ENCODE data around the gene LGALS8.
"Not testable (repeated sequence)": the region's sequence is repeated elsewhere in the genome, so short reads cannot be mapped to it uniquely, and the experiment has no call there.

LGALS8 gene

GRCh38 chr1:236543065-236543669 lies 19.4 kb downstream of the LGALS8 start:
- DNase-seq = no peak

- no peak for DNase-seq
Observed at GRCh38 chr1:236545621-236546169, 21.9 kb downstream of the LGALS8 start.

DNA sequence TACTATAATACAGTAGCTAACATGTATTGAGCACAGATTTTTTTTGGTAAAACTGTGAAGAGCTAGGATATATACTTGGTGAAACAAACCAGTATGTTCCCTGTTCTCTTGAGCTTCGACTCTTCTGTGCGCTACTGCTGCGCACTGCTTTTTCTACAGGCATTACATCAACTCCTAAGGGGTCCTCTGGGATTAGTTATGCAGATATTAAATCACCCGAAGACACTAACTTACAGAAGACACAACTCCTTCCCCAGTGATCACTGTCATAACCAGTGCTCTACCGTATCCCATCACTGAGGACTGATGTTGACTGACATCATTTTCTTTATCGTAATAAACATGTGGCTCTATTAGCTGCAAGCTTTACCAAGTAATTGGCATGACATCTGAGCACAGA lies 24.7 kb downstream of the LGALS8 start:
- no peak for DNase-seq

DNA sequence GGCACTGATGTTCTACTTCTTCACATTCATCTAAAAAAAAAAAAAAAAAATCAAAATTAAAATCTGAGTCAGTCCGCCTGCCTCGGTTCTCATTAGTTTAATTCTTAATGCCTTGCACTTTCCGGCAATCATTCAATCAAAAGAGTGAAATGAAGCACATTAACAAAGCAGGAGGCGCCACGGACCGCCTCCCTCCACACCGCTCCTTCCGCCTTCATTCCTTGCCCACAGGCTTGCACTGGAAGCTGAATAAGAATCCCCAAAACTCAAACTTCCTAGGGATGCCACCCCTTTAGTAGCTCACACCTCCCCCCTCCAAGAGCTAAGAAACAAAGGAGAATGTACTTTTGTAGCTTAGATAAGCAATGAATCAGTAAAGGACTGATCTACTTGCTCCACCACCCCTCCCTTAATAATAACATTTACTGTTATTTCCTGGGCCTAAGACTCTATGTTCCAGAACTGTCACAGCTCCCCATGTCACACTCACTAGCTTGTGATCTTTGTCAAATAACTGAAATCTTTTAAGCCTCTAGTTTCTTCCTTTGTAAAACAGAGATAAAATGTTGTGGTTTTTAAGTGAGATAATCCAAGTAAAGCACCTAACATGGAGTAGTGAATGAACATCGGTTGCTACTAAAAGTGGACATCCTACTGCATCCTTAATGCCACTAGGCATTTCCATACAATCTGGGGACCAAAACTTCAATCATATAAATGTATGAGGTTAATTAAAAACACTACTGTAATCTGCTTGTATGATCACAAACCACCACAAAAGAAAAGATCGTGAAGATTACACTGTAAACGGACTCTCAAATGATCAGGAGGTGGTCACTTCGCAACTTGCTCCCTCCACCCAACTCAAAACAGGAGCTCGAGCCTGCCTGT lies 27.4 kb downstream of the LGALS8 start:
- no peak for DNase-seq

GRCh38 chr1:236552096-236552495 lies 28.3 kb downstream of the LGALS8 start:
- no peak for DNase-seq

GRCh38 chr1:236552901-236553300 lies 29.1 kb downstream of the LGALS8 start:
- DNase-seq = no peak

GRCh38 chr1:236553370-236553769 lies 29.6 kb downstream of the LGALS8 start:
- no peak for DNase-seq

DNA sequence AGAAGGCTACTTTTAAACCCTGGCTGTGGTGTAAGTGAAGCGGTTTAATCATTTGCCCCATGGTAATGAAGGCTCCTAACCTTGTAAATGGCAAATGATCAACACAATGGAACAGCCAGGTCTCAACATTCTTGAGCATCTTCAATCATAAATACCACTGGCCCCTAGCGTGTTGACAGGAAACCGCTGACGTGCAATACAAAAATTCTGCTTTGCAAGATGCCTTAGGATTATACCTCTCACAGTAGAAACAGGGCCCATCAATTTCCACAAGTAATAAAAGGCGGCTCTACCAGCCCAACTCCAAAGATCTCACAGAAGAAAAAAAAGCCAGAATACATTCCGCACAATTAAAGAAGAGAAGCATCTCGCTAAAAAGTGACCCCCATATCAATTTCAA lies 32.8 kb downstream of the LGALS8 start:
- DNase-seq = no peak

DNA sequence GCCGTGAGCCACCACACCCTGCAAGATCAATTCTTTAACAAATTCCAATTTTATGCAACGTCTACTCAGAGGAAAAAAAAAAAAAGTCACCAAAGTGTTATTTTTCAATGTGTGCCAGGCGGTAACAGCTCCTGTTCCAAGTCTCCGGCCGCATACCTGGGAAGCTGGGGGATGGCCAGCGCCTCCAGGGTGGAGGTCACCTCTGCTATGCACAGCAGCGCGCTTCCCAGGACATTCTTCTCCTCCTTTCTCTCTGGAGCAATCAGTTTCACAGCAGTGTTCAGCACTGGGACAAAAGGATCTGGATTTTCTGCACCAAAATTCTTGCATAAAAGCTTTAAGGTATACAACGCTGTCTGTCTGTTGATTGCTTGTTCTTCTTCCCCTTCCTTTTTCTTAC lies 34.3 kb downstream of the LGALS8 start:
- no peak for DNase-seq

GRCh38 chr1:236558846-236559245 lies 35.1 kb downstream of the LGALS8 start:
- no peak for DNase-seq

GRCh38 chr1:236560213-236560771 lies 36.5 kb downstream of the LGALS8 start:
- no peak for DNase-seq

DNA sequence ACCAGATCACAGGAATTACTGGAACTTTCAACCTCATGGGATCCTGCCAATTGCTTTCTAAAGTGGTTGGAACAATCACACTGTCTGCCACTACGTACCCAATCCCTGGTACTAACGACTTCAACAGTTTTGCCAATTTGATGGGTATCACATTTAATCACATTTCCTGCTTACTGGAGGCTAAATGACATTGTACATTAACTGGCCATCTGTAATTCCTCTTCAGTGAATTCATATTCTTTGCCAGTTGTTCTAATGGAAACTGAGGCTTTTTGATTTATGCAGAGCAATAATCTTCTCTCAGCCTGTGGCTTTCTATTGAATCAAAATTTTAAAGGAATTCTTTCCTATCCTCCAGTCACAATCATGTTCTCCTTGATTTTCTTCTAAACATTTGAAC lies 38.2 kb downstream of the LGALS8 start:
- no peak for DNase-seq

- DNase-seq = no peak
Observed at GRCh38 chr1:236565530-236565929, 41.7 kb downstream of the LGALS8 start.

DNA sequence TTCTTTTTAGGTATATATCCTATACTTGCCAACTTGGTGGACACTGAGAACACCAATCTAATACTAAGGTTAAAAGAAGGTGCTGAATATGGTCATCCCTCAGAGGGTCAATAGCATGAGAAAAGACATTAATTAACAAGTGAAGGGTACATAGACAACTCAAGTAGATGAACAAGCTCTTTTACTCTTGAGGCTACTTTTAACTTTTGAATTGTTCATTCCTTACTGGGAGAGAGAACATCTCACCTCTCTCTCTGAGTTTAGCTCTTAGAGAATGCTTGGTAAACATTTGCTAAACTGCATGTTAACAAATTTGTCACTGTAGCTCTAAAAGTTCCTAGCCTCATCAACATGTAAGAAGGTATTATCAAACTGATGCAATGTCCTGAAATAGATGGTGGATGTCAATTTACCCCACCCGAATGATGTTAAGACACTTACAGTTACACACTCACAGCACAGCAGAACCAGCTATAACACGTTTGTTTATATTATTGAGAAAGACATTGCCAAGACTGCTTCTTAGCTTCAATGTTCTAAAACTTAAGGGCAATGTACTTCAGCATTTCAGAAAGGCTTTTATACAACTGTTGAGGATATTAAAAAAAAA lies 44.6 kb downstream of the LGALS8 start:
- DNase-seq = no peak

GRCh38 chr1:236575523-236575922 lies 51.7 kb downstream of the LGALS8 start:
- no peak for DNase-seq

- no peak for DNase-seq
Observed at GRCh38 chr1:236576004-236576403, 52.2 kb downstream of the LGALS8 start.

GRCh38 chr1:236577041-236577440 lies 53.3 kb downstream of the LGALS8 start:
- DNase-seq = not testable (repeated sequence)

DNA sequence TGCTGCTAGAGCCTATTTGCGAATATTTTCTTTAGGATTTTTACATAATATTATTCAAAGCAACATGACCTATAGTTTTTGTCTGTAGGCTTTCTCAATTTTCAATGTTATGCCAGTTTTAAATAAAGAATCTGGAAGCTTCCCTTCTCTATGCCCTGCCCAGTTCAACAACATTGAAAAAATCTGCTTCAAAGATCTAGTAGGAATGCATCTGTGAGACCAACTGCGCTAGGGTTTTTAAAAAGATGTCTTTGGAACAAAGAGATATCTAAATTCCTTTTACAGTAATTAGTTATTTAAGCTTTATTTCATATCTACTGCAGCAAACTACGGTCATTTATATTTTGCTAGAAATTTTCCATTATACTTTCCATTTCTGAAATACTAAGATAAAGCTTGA lies 54.9 kb downstream of the LGALS8 start:
- DNase-seq = no peak

DNA sequence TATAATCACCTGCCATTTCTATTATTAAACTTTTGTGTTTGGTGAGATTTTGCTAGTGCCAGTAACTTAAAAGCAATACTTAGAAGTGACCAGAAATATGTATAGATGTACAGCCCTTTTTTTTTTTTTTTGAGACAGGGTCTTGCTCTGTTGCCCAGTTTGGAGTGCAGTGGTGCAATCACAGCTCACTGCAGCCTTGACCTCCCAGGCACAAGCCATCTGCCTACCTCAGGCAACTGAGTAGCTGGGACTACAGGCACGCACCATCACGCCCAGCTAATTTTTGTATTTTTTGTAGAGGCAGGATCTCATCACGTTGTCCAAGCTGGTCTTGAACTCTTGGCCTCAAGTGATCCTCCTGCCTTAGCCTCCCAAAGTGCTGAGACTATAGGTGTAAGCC lies 56.6 kb downstream of the LGALS8 start:
- not testable (repeated sequence) for DNase-seq

DNA sequence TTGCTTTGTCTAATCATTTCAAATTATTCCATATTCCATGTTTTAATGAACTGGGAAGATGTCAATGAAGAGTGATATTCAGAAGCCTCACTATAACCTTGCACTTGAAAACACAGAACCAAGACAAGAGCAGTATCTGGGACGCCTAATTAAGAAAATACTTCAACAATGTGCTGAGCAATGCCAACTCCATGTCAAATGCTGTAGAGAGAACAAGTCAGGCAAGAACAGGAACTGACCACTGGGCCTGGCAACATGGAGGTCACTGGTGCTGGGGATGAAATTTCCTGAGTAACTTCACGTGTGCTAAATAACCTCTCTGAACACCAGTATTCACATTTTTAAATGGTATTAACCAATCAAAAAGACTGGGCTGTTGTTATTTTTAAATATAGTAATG lies 57.7 kb downstream of the LGALS8 start:
- DNase-seq = no peak

DNA sequence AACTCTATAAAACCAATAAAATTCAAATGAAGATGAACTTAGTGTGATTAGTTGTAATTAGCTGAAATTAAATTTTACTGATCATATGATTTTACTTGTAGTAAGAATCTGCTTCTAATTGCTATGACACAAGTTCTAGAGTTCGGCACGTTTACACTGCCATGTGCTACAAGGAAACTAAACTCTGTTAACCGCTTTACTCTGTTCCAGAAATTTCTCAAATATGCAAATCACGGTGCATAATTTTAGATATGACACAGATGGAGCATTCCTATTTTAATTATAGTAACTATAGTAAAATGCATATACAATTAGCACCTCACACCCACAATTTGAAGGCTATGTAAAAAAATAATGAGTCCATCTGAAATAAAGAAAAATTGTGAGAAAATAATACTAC lies 65.7 kb downstream of the LGALS8 start:
- DNase-seq = no peak

DNA sequence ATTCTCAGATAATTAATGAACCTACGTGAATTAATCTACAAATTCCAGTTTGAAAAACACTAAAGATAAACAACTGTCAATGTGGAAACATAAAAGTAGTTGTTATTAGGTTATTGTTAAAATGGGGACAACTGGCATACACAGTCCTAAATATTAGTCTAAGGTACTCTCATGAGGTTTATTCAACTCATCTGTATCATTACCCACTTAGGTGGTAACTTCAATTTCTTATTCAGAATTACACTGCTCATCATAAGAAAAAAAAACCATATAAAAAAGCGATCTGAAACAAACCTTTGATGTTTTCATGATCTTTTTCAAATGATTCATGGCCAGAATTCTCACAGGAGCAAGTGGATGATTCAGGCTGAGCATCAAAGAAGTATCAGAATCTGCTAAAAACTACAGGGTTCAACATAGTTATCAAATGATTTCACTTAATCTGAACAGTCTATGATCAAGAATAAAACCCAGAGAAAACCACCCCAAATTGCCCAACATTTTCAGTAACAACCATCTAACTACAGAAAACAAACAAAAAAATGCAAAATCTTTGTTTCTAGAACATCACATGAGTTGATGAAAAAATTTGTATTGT lies 66.9 kb downstream of the LGALS8 start:
- DNase-seq = no peak

DNA sequence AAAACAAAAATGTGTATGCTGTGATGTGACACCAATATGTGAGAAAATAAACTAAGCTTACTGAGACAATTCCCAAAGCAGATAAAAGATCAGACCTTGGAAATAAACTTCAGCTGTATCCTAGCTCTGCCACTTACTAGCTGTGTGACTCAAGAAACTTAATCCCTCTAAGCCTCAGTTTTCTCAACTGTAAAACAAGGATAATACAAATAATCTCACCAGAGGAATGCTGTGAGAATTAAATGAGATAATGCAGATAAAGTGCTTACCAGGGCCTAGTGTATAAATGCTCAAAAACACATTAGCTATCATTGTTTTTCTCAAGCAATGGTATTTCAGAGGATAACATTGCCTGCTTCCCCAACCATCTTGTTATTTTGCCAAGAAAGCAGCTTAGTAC lies 78.4 kb downstream of the LGALS8 start:
- DNase-seq = no peak
